Transverse colon (tissue), 4 donors: ENCODE data around the gene TTYH1. TPM values are rescaled to one million over a fixed set of nuclear protein-coding genes. Genes with fewer than 3 reads are reported as not detected.

Source experiments
- DNase-seq: peaks from one replicate; pipeline ENCODE4 v3.0.0-alpha.2; 2019
- H3K27ac ChIP-seq, 4 donors: fragments of 200-600 bp; sonication (generic); 2 replicates each; pipeline ENCODE4 v1.5.1; 2016 to 2018; ENCODE audit warnings: inconsistent platforms in 4 of 4
- H3K27me3 ChIP-seq: fragments of 200-600 bp; sonication (generic); 2 replicates; pipeline ENCODE4 v1.5.1; 2017; ENCODE audit warnings: inconsistent platforms
- H3K36me3 ChIP-seq, 4 donors: fragments of 200-600 bp; sonication (generic); 2 replicates each; pipeline ENCODE4 v1.5.1; 2017 to 2019; ENCODE audit warnings: inconsistent platforms in 4 of 4
- H3K4me1 ChIP-seq, 4 donors: fragments of 200-600 bp; sonication (generic); 2 replicates each; pipeline ENCODE4 v1.5.1; 2017 to 2020; ENCODE audit warnings: inconsistent platforms in 4 of 4
- H3K4me3 ChIP-seq, 4 donors: fragments of 200-600 bp; sonication (generic); 1 replicate in 1 of 4; 2 replicates in 3 of 4; pipeline versions ENCODE4 v1.5.1 to v1.6.1; 2017 to 2019; ENCODE audit warnings: inconsistent platforms in 4 of 4
- H3K9me3 ChIP-seq, 2 donors: fragments of 200-600 bp; sonication (generic); 2 replicates each; pipeline ENCODE4 v1.5.1; 2017 to 2019; ENCODE audit warnings: inconsistent platforms in 2 of 2
- CTCF ChIP-seq, 5 experiments: fragments of 200-600 bp in 3 of 5; fragments of 450-650 bp in 2 of 5; sonication (generic) in 3 of 5; IDR thresholded peaks; 1 replicate in 2 of 5; 2 replicates in 3 of 5; pipeline ENCODE4 v1.5.1; 2016 to 2017; ENCODE audit warnings: antibody characterized with exemption in 5 of 5, inconsistent platforms in 3 of 5, mild to moderate bottlenecking in 2 of 5, moderate library complexity in 1 of 5
- EP300 ChIP-seq: sonication (generic); formaldehyde crosslinking; IDR thresholded peaks from one replicate; pipeline ENCODE4 v1.6.1; 2017; ENCODE audit warnings: antibody characterized with exemption, low read depth
- POLR2A ChIP-seq: fragments of 450-650 bp; IDR thresholded peaks from one replicate; pipeline ENCODE4 v1.6.1; 2016; ENCODE audit warnings: antibody characterized with exemption, mild to moderate bottlenecking, moderate library complexity
- POLR2AphosphoS5 ChIP-seq, 3 donors: sonication (generic); formaldehyde crosslinking; IDR thresholded peaks; one replicate each; pipeline ENCODE4 v1.6.1; 2016; ENCODE audit warnings: antibody characterized with exemption in 3 of 3
- WGBS, 2 donors: methylation state at CpG; one replicate each; pipeline ENCODE4 v1.1.5; 2018; ENCODE audit warnings: low coverage in 1 of 2; 5-methylcytosine and 5-hydroxymethylcytosine counted together
- in situ Hi-C, 4 donors: fragments of 200-750 bp; cut with MboI; loops; one replicate each; pipeline versions ENCODE4 v1.15.0 to v1.15.1; 2017; ENCODE audit warnings: low sequenced_read_pairs in 3 of 4, low pct_ligation_motif_present in 1 of 4, low pct_unique_long_range_greater_than_20kb in 1 of 4
- intact Hi-C: fragments of 100-400 bp; cut with DNase I; formaldehyde crosslinking; loops from one replicate; pipeline ENCODE4 v1.15.1; 2023; ENCODE audit warnings: low total_unique reads
- small RNA-seq, 4 donors: library from RNA; depleted of rRNA; stranded (forward); fragments of <200 nt; gene quantifications; one replicate each; pipeline ENCODE3, GENCODE V24; 2016
- total RNA-seq, 4 donors: library from RNA; depleted of rRNA; stranded (reverse); fragments of >200 nt; gene quantifications; one replicate each; pipeline ENCODE4 v1.1.0, GENCODE V29; 2016

TTYH1 gene
- total RNA-seq, 4 donors from 2014 or later: 1.1 to 7.5 (median 3.0) TPM

- WGBS, 2 donors: 43 to 62% methylated on average over 3 of the region's 3 CpGs
Observed at GRCh38 chr19:54482889-54483288, 67.6 kb downstream of the TTYH1 start.

GRCh38 chr19:54484451-54484850 is 69.2 kb downstream of the TTYH1 start:
- 83 to 89% methylated on average over 4 to 10 of the region's 10 CpGs for WGBS, 2 donors
- intact Hi-C loops (no loop called here), in situ Hi-C loops (loop anchor here in 2 of 4 donors (10.0 kb wide), 1 partner anchor 190 kb away; no protein-coding TSS in a partner anchor)

More at GRCh38 chr19:54482889-54483288, 67.6 kb downstream of the TTYH1 start:
- no peak overlapping the region for H3K27ac ChIP-seq
- no peaks in the 10 kb centered on the region for H3K36me3 ChIP-seq
- DNase-seq: no peak
- in situ Hi-C loops: loop anchor here in 2 of 4 donors (10.0 kb wide), 1 partner anchor 192 kb away; no protein-coding TSS in a partner anchor
- H3K9me3 ChIP-seq: no peaks in the 10 kb centered on the region
- no peak overlapping the region for H3K4me3 ChIP-seq
- intact Hi-C loops: no loop called here
- TF ChIP-seq EP300 (no peak), POLR2A (no peak), POLR2AphosphoS5 (IDR thresholded peaks at IDR 0.05) (no peak)
- H3K27me3 ChIP-seq: peaks cover 33% of the 10 kb centered on the region
- H3K4me1 ChIP-seq: peaks cover 0 to 13% (median 2%) of the 10 kb centered on the region in 4 donors

GRCh38 chr19:54485851-54486250 is 70.6 kb downstream of the TTYH1 start:
- TF ChIP-seq EP300 (no peak), CTCF (IDR thresholded peaks at IDR 0.05) (no peak), POLR2AphosphoS5 (IDR thresholded peaks at IDR 0.05) (no peak), POLR2A (no peak)
- Histone ChIP-seq H3K9me3 (no peaks in the 10 kb centered on the region), H3K4me1 (peaks cover 0 to 8% (median 0%) of the 10 kb centered on the region in 4 donors), H3K27ac (no peak overlapping the region), H3K27me3 (peaks cover 20% of the 10 kb centered on the region), H3K36me3 (no peaks in the 10 kb centered on the region), H3K4me3 (no peak overlapping the region)
- DNase-seq: no peak
- intact Hi-C loops (no loop called here), in situ Hi-C loops (loop anchor here in 2 of 4 donors (10.0 kb wide), 1 partner anchor 189 kb away; no protein-coding TSS in a partner anchor)
- 70% methylated on average over 5 of the region's 5 CpGs for WGBS, 2 donors

More at GRCh38 chr19:54484451-54484850, 69.2 kb downstream of the TTYH1 start:
- DNase-seq: no peak
- Histone ChIP-seq H3K27ac (no peak overlapping the region), H3K27me3 (peaks cover 31% of the 10 kb centered on the region), H3K4me1 (peaks cover 0 to 8% (median 0%) of the 10 kb centered on the region in 4 donors), H3K36me3 (no peaks in the 10 kb centered on the region), H3K4me3 (no peak overlapping the region), H3K9me3 (no peaks in the 10 kb centered on the region)
- TF ChIP-seq POLR2AphosphoS5 (IDR thresholded peaks at IDR 0.05) (no peak), EP300 (no peak), POLR2A (no peak), CTCF (IDR thresholded peaks at IDR 0.05) (no peak)

Small RNAs within 50 kb of the gene (small RNA-seq; reads per million reads assigned to genes)
- 0 to 0.36 (median 0) reads per million in 4 donors for gene AC245884.3

Other genes with a start within 250 kb of the TTYH1 start
- gene TMC4, start 242.3 kb upstream of the TTYH1 start, total RNA-seq: 100 to 1,000 TPM in 3 of 4 donors, 10 to 100 TPM in 1; 91.5 to 386 (median 180) TPM
- gene MBOAT7, start 225.9 kb upstream of the TTYH1 start, total RNA-seq: 100 to 1,000 TPM; 180 to 249 (median 218) TPM
- 100 to 1,000 TPM in 1 of 4 donors, 10 to 100 TPM in 3; 62.0 to 138 (median 65.9) TPM for gene TSEN34, start 224.2 kb upstream of the TTYH1 start, total RNA-seq
- 1,000 to 10,000 TPM in 3 of 4 donors, 100 to 1,000 TPM in 1; 912 to 1,639 (median 1,317) TPM for gene RPS9, start 214.6 kb upstream of the TTYH1 start, total RNA-seq
- gene LILRB3, start 192.5 kb upstream of the TTYH1 start, total RNA-seq: 1 to 10 TPM; 2.2 to 7.6 (median 4.6) TPM
- 1 to 10 TPM in 2 of 4 donors, under 1 TPM in 1, not detected in 1; 0.79 to 1.4 (median 1.1) TPM for gene LILRA6, start 172.7 kb upstream of the TTYH1 start, total RNA-seq
- gene LILRB5, start 158.2 kb upstream of the TTYH1 start, total RNA-seq: 10 to 100 TPM in 1 of 4 donors, 1 to 10 TPM in 3; 8.3 to 10.7 (median 9.1) TPM
- gene LILRB2, start 134.4 kb upstream of the TTYH1 start, total RNA-seq: 1 to 10 TPM; 1.6 to 3.4 (median 2.1) TPM
- gene LILRA5, start 102.3 kb upstream of the TTYH1 start, total RNA-seq: 1 to 10 TPM in 2 of 4 donors, not detected in 2; 1.6 TPM
- gene LILRA4, start 76.3 kb upstream of the TTYH1 start, total RNA-seq: under 1 TPM in 2 of 4 donors, not detected in 2; 0.14 to 0.79 TPM
- gene LAIR1, start 50.5 kb upstream of the TTYH1 start, total RNA-seq: 10 to 100 TPM in 2 of 4 donors, 1 to 10 TPM in 2; 1.9 to 18.4 (median 7.3) TPM
- gene LENG8, start 33.7 kb downstream of the TTYH1 start, total RNA-seq: 1,000 to 10,000 TPM in 1 of 4 donors, 100 to 1,000 TPM in 3; 194 to 1,037 (median 566) TPM
- gene LENG9, start 48.3 kb downstream of the TTYH1 start, total RNA-seq: 10 to 100 TPM in 3 of 4 donors, 1 to 10 TPM in 1; 1.1 to 16.5 (median 12.3) TPM
- 100 to 1,000 TPM; 210 to 231 (median 214) TPM for gene CDC42EP5, start 57.8 kb downstream of the TTYH1 start, total RNA-seq
- gene LAIR2, start 87.4 kb downstream of the TTYH1 start, total RNA-seq: 1 to 10 TPM in 1 of 4 donors, not detected in 3; 3.2 TPM
- 1 to 10 TPM in 2 of 4 donors, not detected in 2; 1.1 to 1.5 TPM for gene LILRA2, start 158.3 kb downstream of the TTYH1 start, total RNA-seq
- gene LILRA1, start 178.2 kb downstream of the TTYH1 start, total RNA-seq: 1 to 10 TPM in 1 of 4 donors, under 1 TPM in 2, not detected in 1; 0.16 to 4.5 (median 0.27) TPM
- gene LILRB1, start 215.0 kb downstream of the TTYH1 start, total RNA-seq: 1 to 10 TPM in 1 of 4 donors, under 1 TPM in 1, not detected in 2; 0.96 to 5.1 TPM
- gene LILRB4, start 247.5 kb downstream of the TTYH1 start, total RNA-seq: 10 to 100 TPM in 1 of 4 donors, 1 to 10 TPM in 2, not detected in 1; 1.8 to 47.1 (median 4.0) TPM